Ascending aorta (tissue), 2 donors: Measurements from ENCODE around the gene CHST11. TPM values are rescaled to one million over a fixed set of nuclear protein-coding genes. Genes with fewer than 3 reads are reported as not detected.

ENCODE experiments used
- DNase-seq, 2 donors: peaks; one replicate each; pipeline ENCODE4 v3.0.0-alpha.2; 2019; ENCODE audit warnings: low spot score in 2 of 2
- H3K27ac ChIP-seq, 2 donors: fragments of 200-600 bp; sonication (generic); one replicate each; pipeline ENCODE4 v1.5.1; 2016 to 2017; ENCODE audit warnings: mild to moderate bottlenecking in 1 of 2
- H3K27me3 ChIP-seq: fragments of 200-600 bp; sonication (generic); one replicate; pipeline ENCODE4 v1.5.1; 2017
- H3K36me3 ChIP-seq, 2 donors: fragments of 200-600 bp; sonication (generic); one replicate each; pipeline ENCODE4 v1.5.1; 2016
- H3K4me1 ChIP-seq, 2 donors: fragments of 200-600 bp; sonication (generic); one replicate each; pipeline ENCODE4 v1.5.1; 2016 to 2017; ENCODE audit warnings: mild to moderate bottlenecking in 1 of 2
- H3K4me3 ChIP-seq, 2 donors: fragments of 200-600 bp; sonication (generic); one replicate each; pipeline ENCODE4 v1.5.1; 2016 to 2017; ENCODE audit warnings: mild to moderate bottlenecking in 1 of 2
- H3K9me3 ChIP-seq, 2 donors: fragments of 200-600 bp; sonication (generic); one replicate each; pipeline ENCODE4 v1.5.1; 2016
- intact Hi-C: fragments of 100-400 bp; cut with DNase I; formaldehyde crosslinking; loops from one replicate; pipeline ENCODE4 v1.15.1; 2023
- total RNA-seq: library from RNA; depleted of rRNA; stranded (reverse); fragments of >200 nt; gene quantifications from one replicate; pipeline ENCODE4 v1.1.0, GENCODE V29; 2016
- TF ChIP-seq, protein P1 (sequence below), 3 experiments: fragments of 200-600 bp in 2 of 3; fragments of 450-650 bp in 1 of 3; sonication (generic) in 2 of 3; IDR thresholded peaks; one replicate each; pipeline ENCODE4 v1.5.1; 2016 to 2019; ENCODE audit warnings: antibody characterized with exemption in 3 of 3, mild to moderate bottlenecking in 1 of 3, moderate library complexity in 1 of 3

Gene CHST11
- 63.2 TPM for total RNA-seq

DNA sequence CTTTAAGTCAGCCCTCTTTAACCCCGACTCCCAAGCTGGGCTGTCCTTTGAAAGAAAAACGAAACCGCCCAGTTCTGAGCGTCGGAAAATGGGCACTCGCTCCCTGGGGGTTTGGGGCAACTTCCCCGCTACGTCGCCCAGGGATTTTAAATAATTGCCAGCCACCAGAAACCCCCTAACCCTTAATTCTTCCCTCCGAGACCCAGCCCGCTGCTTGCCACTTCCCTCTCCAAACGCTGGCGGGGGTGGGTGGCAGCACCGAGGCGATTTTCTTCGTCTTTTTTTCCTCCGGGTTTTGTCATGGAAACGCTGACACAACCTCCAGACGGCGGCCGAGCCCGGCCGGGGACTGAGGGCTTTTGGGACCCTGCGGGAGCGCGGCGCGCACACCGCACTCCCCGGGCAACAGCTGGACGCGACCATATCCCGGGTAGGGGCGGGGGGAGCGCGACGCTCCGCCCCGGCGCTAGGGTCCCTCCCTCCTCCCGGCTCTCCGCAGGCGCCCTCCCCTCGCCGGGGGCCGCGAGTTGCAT, at the start of gene CHST11:
TSS of gene CHST11 (plus strand) at position 532 of the 533 bp plus-strand sequence.
- H3K36me3 ChIP-seq: no peaks in the 10 kb centered on the region
- H3K9me3 ChIP-seq: no peaks in the 10 kb centered on the region
- TF ChIP-seq, protein P1, sequence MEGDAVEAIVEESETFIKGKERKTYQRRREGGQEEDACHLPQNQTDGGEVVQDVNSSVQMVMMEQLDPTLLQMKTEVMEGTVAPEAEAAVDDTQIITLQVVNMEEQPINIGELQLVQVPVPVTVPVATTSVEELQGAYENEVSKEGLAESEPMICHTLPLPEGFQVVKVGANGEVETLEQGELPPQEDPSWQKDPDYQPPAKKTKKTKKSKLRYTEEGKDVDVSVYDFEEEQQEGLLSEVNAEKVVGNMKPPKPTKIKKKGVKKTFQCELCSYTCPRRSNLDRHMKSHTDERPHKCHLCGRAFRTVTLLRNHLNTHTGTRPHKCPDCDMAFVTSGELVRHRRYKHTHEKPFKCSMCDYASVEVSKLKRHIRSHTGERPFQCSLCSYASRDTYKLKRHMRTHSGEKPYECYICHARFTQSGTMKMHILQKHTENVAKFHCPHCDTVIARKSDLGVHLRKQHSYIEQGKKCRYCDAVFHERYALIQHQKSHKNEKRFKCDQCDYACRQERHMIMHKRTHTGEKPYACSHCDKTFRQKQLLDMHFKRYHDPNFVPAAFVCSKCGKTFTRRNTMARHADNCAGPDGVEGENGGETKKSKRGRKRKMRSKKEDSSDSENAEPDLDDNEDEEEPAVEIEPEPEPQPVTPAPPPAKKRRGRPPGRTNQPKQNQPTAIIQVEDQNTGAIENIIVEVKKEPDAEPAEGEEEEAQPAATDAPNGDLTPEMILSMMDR (IDR thresholded peaks at IDR 0.05): peak; percentile 42 to 70 (median 60)
- intact Hi-C loops: loop anchor here (2.0 to 10.0 kb wide), 6 partner anchors 74 to 650 kb away; partner anchors contain the start of gene WASHC4
- H3K27me3 ChIP-seq: no peaks in the 10 kb centered on the region
- peak; percentile 77 to 94 for DNase-seq
- H3K4me1 ChIP-seq: peaks cover 2 to 16% of the 10 kb centered on the region in 2 donors
- H3K27ac ChIP-seq: peak within 1 kb of the TSS; percentile 82 to 96
- H3K4me3 ChIP-seq: peak within 1 kb of the TSS; percentile 66 to 96

DNA sequence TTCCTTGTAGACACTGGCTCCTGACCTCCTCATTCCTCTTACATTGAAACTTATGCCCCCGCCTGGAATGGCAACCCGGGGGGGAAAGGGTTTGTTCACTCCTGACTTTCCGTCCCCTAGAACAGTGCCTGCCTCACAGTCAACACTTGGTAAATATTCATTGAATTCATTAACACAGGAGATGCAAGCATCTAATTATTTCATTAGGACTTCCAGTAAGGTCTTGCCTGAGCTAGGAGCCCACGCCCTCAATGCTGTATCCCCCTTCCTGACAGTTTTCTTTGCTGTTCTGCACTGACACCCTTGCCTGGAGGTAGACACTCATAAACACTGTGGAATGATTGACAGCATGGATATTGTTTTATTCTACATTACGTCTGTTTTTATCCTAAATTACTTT, 49.3 kb upstream of the CHST11 start:
- H3K4me1 ChIP-seq: no peaks in the 10 kb centered on the region
- intact Hi-C loops: no loop called here

DNA sequence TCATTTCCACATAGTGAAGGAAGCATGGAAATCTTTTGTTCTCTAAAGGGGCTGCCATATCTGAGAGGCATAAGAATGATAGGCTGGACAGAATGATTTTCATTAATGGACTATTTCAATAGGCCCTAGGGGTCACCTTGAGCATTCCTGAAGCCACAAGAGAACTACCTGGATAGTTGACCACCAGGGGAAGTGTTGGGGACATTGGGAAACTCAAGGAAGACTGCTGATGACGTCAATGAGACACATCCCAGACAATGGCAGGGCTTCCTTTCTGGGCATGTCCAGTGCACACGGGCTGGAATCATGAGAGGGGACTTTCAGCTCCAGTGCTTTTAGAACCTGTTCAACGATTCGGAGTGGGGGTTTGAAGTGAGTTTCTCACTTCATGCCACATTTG, 48.8 kb upstream of the CHST11 start:
- no peak for DNase-seq
- Histone ChIP-seq H3K4me3 (no peak overlapping the region), H3K36me3 (no peaks in the 10 kb centered on the region), H3K27me3 (no peaks in the 10 kb centered on the region), H3K9me3 (no peaks in the 10 kb centered on the region), H3K4me1 (no peaks in the 10 kb centered on the region), H3K27ac (peak overlapping the region in 1 of 2 donors; percentile 37)
- intact Hi-C loops: no loop called here
- TF ChIP-seq, protein P1 (IDR thresholded peaks at IDR 0.05): no peak

More for the DNA sequence above, 49.3 kb upstream of the CHST11 start:
- no peak overlapping the region for H3K4me3 ChIP-seq
- no peaks in the 10 kb centered on the region for H3K36me3 ChIP-seq
- DNase-seq: no peak
- TF ChIP-seq, protein P1 (IDR thresholded peaks at IDR 0.05): no peak
- H3K27me3 ChIP-seq: no peaks in the 10 kb centered on the region
- H3K9me3 ChIP-seq: no peaks in the 10 kb centered on the region
- H3K27ac ChIP-seq: no peak overlapping the region

DNA sequence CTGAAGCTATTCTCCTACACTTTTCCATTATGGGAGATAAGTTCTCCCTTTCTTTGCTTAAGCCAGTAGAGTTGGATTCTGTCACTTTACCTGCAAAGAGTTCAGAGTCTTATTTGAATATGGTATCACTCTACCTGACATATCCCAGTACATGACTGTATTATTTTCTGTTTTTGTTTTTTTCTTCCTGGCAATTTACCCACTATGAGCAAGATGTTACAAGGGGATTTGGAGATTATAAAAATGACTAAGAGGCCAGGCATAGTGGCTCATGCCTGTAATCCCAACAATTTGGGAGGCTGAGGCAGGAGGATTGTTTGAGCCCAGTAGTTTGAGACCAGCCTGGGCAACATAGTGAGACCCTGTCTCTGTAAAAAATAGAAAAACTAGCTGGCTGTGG, 46.4 kb upstream of the CHST11 start:
- Histone ChIP-seq H3K27me3 (no peaks in the 10 kb centered on the region), H3K36me3 (no peaks in the 10 kb centered on the region), H3K4me3 (no peak overlapping the region), H3K27ac (no peak overlapping the region), H3K4me1 (no peaks in the 10 kb centered on the region), H3K9me3 (no peaks in the 10 kb centered on the region)
- intact Hi-C loops: no loop called here
- DNase-seq: no peak
- TF ChIP-seq, protein P1 (IDR thresholded peaks at IDR 0.05): no peak

DNA sequence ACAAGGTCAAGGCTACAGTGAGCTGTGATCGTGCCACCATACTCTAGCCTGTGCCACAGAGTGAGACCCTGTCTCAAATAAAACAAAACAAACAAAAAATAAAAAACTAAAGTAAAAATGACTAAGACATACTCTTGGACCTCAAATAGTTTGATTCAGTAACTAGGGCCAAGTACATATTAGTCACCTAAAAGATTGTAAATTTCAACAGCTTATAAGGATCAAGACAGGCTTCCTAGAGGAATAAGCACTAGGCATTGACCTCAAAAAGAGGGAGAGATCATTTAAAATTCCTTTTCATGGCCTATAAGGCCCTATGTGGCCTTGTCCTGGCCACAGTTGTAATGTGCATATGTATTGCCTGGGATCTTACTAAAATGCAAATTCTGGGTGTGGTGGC, 46.0 kb upstream of the CHST11 start:
- Histone ChIP-seq H3K4me1 (no peaks in the 10 kb centered on the region), H3K27me3 (no peaks in the 10 kb centered on the region), H3K36me3 (no peaks in the 10 kb centered on the region), H3K27ac (no peak overlapping the region), H3K4me3 (no peak overlapping the region), H3K9me3 (no peaks in the 10 kb centered on the region)
- DNase-seq: no peak
- intact Hi-C loops: no loop called here
- TF ChIP-seq, protein P1 (IDR thresholded peaks at IDR 0.05): no peak
